B cell (primary cell): ENCODE results near the gene XYLT1.

Experiments
- EZH2 ChIP-seq: IDR thresholded peaks from 2 replicates; pipeline ENCODE4 v1.6.1; 2012; ENCODE audit warnings: borderline replicate concordance, low read depth, mild to moderate bottlenecking, moderate library complexity, low read length; ENCODE audit not compliant: insufficient read depth, poor library complexity, severe bottlenecking
- TF ChIP-seq, protein P1 (sequence below): fragments of 200-600 bp; IDR thresholded peaks from one replicate; pipeline ENCODE4 v1.8.0; 2022; ENCODE audit warnings: antibody characterized with exemption, mild to moderate bottlenecking

DNA sequence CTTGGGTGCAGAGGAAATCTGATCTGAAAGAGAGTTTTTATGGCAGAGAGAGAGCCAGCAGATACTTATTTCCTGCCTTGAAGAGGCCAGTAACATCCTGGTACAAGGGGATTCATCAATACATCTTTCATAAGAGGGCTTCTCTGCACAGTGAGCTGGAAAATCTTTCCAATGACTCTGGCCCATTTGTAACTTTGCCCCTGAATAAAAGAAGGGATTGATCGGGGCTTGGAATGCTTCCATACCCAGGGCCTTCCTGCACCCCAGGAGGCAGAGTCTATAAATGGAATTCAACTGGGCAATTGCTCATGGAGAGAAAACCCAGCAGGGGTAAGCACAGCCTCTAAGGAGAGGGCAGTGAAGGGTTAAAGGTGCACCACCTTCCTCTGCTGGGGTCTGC is 163.3 kb downstream of the XYLT1 start:
- TF ChIP-seq, protein P1, sequence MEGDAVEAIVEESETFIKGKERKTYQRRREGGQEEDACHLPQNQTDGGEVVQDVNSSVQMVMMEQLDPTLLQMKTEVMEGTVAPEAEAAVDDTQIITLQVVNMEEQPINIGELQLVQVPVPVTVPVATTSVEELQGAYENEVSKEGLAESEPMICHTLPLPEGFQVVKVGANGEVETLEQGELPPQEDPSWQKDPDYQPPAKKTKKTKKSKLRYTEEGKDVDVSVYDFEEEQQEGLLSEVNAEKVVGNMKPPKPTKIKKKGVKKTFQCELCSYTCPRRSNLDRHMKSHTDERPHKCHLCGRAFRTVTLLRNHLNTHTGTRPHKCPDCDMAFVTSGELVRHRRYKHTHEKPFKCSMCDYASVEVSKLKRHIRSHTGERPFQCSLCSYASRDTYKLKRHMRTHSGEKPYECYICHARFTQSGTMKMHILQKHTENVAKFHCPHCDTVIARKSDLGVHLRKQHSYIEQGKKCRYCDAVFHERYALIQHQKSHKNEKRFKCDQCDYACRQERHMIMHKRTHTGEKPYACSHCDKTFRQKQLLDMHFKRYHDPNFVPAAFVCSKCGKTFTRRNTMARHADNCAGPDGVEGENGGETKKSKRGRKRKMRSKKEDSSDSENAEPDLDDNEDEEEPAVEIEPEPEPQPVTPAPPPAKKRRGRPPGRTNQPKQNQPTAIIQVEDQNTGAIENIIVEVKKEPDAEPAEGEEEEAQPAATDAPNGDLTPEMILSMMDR = no peak
- TF ChIP-seq EZH2 = no peak
